ENCODE results near the gene TRIM24.
"Not testable (repeated sequence)": the region's sequence is repeated elsewhere in the genome, so short reads cannot be mapped to it uniquely, and the experiment has no call there.

Gene TRIM24

DNA sequence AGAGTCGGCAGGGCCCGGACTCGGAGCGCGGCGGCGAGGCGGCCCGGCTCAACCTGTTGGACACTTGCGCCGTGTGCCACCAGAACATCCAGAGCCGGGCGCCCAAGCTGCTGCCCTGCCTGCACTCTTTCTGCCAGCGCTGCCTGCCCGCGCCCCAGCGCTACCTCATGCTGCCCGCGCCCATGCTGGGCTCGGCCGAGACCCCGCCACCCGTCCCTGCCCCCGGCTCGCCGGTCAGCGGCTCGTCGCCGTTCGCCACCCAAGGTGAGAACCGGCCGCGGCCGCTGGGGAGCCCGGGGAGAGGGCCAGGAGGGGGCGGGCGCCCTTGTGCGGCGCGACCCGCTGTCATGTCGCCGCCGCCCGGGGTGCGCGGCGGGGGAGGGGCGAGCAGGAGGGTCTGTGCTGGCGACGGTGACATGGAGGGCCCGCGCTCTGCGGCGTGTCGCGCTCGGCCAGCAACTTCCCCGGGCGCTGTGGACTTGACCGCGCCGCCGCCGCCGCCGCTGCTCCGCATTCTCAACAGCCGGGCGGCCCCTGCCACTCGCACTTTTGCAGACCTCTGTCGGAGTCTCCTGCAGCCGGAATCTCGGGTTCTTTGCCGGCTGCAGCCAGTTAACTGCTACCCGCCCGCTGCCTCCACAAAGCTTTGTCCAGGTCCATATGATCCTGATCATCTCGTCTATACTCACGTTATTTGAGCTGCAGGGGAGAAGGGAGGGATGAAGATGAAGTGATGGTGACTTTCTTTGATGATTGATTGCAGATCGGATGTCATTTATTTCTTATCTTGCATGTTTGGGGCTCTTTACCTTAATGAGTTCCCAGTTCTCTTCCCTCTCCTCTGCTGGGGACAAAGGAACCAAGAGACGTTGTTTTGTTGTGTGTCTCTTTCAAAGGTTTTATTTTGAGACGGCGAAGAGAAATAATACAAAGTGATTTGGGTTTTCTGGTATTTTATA is 869 bp downstream of the TRIM24 start:
- peak; percentile 31 for DNase-seq (ENCODE audit: low read depth)

DNA sequence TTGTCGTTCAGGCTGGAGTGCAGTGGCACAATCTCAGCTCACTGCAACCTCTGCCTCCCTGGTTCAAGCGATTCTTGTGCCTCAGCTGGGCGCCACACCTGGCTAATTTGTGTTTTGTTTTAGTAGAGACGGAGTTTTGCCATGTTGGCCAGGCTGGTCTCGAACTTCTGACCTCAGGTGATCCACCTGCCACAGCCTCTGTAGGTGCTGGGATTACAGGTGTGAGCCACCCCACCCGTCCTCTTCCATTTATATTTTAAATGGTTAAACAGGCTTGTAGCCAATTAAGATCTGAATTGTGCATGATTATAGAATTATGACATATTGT is 3.2 kb downstream of the TRIM24 start:
- DNase-seq (ENCODE audit: low read depth): not testable (repeated sequence)

GRCh38 chr7:138465046-138465445 is 5.0 kb downstream of the TRIM24 start:
- DNase-seq (ENCODE audit: low read depth): peak; percentile 28

- DNase-seq (ENCODE audit: low read depth): not testable (repeated sequence)
Measured at GRCh38 chr7:138466069-138466756, 6.2 kb downstream of the TRIM24 start.

DNA sequence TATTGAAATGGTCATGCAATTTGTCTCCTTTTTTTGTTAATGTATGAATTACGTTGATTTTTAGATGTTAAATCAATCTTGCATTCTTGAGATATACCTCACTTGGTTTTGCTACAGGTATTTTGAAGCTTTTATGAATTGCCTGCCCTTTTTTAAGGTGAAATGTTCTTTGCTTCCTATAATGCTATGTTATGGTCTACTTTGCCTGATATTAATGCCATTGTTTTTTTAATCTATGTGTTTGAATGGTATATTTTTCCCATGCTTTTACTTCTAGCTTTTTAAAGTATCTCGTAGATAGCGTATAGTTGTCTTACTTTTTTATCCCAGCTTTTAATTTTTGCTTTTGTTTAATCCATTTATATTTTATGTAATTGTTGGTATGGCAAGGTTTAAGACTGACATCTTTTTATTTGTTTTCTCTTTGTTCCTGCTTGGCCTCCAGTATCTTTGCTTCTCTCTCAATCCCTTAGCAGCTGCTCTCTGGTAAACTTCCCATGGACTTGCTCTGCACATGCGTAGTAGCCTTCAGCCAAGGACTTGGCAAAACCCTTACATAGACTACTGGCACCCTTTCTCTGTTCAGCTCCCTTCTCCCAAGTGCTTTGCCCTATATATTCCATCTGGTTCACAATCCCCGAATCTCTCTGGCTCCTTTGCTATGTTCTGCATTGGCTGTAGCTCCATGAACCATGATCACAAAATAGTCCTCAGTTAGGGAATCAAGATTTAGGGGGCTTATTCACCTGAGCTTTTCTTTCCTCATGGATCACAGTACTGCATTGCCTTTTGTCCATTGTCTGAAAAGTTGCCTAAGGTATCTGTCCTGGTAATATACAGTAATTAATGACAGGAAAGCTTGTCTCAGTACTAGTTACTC is 8.4 kb downstream of the TRIM24 start:
- DNase-seq (ENCODE audit: low read depth): no peak

GRCh38 chr7:138470391-138471157 is 10.5 kb downstream of the TRIM24 start:
- DNase-seq (ENCODE audit: low read depth): no peak

GRCh38 chr7:138472292-138473079 is 12.4 kb downstream of the TRIM24 start:
- no peak for DNase-seq (ENCODE audit: low read depth)

DNA sequence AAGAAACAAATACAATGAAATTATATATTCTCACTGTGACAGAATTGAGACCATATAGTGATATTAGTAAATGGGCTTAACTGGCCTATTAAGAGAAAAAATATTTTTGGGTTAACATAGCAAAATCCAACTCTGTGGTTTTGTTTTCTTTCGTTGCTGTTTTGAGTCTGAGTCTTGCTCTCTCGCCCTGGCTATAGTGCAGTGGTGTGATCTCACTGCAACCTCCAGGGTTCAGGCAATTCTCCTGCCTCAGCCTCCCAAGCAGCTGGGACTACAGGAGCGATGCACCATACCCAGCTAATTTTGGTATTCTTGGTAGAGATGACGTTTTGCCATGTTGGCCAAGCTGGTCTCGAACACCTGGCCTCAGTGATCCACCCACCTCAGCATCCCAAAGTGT is 15.3 kb downstream of the TRIM24 start:
- DNase-seq (ENCODE audit: low read depth): no peak

GRCh38 chr7:138477081-138477578 is 17.1 kb downstream of the TRIM24 start:
- DNase-seq (ENCODE audit: low read depth): no peak

DNA sequence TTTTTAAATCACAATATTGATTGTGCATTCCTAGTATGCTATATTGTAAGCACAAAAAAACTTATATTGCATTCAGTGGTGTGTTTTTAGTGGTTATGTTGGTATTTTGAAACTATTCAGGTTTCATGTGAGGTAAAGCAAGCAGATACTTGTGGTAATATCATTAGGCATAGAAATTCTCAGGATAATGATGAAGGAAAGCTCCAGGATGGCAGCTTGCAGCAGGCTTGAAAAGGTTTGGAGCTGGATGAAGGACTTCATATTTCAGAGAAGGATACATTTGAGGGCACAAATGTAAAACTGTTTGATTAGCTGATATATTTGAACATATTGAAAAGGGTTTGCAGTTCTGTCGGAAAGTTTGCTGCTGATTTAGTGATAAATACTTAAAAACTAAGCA is 17.5 kb downstream of the TRIM24 start:
- DNase-seq (ENCODE audit: low read depth): peak; percentile 37

GRCh38 chr7:138478499-138478908 is 18.4 kb downstream of the TRIM24 start:
- no peak for DNase-seq (ENCODE audit: low read depth)

DNA sequence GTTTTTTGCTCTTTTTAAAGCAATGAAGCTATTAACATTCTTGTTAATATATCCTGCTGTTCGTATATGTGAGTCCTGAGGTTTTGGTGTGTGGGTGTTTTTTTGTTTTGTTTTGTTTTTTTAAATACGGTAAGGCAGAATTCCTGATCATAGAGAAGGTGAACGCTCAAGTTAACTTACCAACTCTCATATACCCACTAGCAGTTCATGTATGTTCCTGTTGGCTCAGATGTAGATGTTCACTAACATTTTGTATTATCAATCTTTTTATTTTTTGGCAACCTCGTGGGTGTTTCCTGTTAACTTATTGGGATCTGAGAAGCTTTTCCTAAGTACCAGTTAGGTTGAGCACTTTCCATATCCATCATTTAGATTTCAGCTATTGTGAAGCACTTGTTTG is 20.5 kb downstream of the TRIM24 start:
- no peak for DNase-seq (ENCODE audit: low read depth)

DNA sequence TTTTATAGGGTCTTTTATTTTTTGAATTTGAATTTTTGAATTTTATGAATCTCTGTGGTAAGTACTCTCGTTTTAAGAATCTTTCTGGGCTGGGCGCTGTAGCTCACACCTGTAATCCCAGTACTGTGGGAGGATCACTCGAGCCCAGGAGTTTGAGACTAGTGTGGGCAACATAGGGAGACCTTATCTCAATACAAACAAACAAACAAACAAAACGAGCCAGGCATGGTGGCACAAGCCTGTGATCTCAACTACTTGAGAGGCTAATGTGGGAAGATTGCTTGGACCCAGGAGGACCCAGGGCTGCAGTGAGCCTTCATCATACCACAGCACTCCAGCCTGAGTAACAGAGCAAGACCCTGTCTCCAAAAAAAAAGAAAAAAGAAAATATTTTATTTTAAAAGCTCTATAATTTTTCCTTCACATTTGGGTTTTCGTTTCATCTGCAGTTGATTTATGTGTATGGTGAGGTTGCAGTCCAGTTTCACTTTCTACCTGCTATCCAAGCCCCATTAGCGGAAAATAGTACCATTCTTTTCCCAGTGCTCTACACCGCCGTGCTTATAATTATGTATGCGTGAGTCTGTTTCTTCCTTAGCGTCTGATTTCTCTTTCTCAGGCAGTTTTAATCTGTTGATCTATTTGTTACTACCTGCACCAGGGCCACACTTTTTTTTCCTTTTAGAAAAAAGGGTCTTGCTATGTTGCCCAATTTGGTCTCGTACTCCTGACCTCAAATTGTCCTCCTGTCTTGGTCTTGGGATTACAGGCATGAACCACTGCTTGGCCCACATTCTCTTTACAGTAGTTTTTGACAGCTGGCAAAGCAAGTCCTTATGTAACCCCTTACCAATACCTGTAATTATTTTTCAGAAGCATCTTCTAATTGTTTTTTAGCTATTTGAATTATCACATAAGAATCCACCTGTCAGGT is 21.7 kb downstream of the TRIM24 start:
- no peak for DNase-seq (ENCODE audit: low read depth)

GRCh38 chr7:138483531-138483930 is 23.5 kb downstream of the TRIM24 start:
- DNase-seq (ENCODE audit: low read depth): no peak

- not testable (repeated sequence) for DNase-seq (ENCODE audit: low read depth)
Measured at GRCh38 chr7:138485508-138485907, 25.4 kb downstream of the TRIM24 start.

GRCh38 chr7:138489139-138489538 is 29.1 kb downstream of the TRIM24 start:
- DNase-seq (ENCODE audit: low read depth): not testable (repeated sequence)

- DNase-seq (ENCODE audit: low read depth): peak; percentile 23
Measured at GRCh38 chr7:138491612-138492386, 31.7 kb downstream of the TRIM24 start.

GRCh38 chr7:138492423-138492822 is 32.4 kb downstream of the TRIM24 start:
- DNase-seq (ENCODE audit: low read depth): no peak

DNA sequence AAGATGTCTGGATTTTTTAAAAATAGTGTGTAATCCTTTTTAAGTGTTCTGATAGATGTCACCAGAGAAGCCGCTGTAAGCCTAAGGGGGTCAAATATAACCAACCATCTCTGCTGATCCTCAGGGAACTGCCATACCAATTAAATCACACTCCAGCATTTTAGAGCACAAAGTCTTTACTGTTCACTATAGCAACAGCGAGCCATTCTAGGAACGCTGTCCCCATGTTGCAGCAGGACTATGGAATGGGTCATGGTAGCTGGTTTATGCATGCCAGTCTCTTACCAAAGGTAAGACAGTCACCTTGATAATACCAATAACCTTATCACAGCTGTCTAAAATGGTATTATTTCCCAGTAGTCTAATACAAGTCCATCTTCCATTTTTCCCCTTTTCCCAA is 33.5 kb downstream of the TRIM24 start:
- DNase-seq (ENCODE audit: low read depth): no peak
